Nephron progenitor cell (in vitro differentiated cells): ENCODE measurements around the gene ABI3BP.

Experiments
- DNase-seq: peaks from one replicate; pipeline ENCODE4 v3.0.0; 2021
- H3K27ac Mint-ChIP-seq: 2 replicates; pipeline ENCODE4 v1.8.0; 2021; ENCODE audit warnings: mild to moderate bottlenecking, moderate library complexity, mixed read lengths
- H3K27me3 Mint-ChIP-seq: 2 replicates; pipeline ENCODE4 v1.8.0; 2021; ENCODE audit warnings: mild to moderate bottlenecking, low read depth, mixed read lengths; ENCODE audit not compliant: poor library complexity
- H3K36me3 Mint-ChIP-seq: 2 replicates; pipeline ENCODE4 v1.8.0; 2021; ENCODE audit warnings: low read depth, mixed read lengths
- H3K4me1 Mint-ChIP-seq: 2 replicates; pipeline ENCODE4 v1.8.0; 2021; ENCODE audit warnings: mixed read lengths
- H3K4me3 Mint-ChIP-seq: 2 replicates; pipeline ENCODE4 v1.8.0; 2021; ENCODE audit warnings: mild to moderate bottlenecking, moderate library complexity, mixed read lengths
- H3K9me3 Mint-ChIP-seq: 2 replicates; pipeline ENCODE4 v1.8.0; 2021; ENCODE audit warnings: mild to moderate bottlenecking, moderate library complexity, mixed read lengths
- CTCF ChIP-seq: fragments of 200-600 bp; sonication (generic); IDR thresholded peaks from 2 replicates; pipeline ENCODE4 v1.5.0; 2021; ENCODE audit warnings: antibody characterized with exemption

Gene ABI3BP

GRCh38 chr3:100781301-100781700, 211.9 kb downstream of the ABI3BP start:
- H3K4me1 Mint-ChIP-seq = peaks cover 10% of the 10 kb centered on the region
- H3K9me3 Mint-ChIP-seq = peaks cover 10% of the 10 kb centered on the region
- H3K4me3 Mint-ChIP-seq = no peak overlapping the region
- peaks cover 4% of the 10 kb centered on the region for H3K27me3 Mint-ChIP-seq
- no peaks in the 10 kb centered on the region for H3K36me3 Mint-ChIP-seq
- TF ChIP-seq CTCF = no peak
- no peak overlapping the region for H3K27ac Mint-ChIP-seq
- no peak for DNase-seq

DNA sequence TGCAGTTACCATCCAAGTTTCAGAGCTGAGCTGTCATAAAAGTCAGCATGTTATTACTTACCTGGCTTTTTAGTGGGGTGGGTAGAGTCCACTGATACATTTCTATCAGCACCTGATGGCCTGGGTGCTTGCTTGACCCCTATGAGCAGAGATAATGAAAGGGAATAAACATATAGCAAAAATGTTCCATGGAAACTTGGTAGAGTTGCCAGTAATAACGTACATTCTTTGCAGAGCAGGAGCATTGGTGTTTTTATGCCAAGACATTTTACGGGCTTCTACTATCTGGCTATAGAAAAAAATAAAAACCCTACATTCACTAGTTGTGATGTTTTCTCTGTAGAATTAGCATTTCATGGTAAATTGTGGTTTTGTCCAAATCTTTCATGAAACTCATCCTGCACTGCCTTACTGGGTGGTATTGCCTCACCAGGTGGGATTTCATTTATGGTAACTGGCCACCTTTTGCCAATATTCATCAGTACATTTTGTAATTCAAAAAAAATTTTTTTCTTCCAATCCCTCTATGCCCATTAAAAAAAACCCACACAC, 213.1 kb downstream of the ABI3BP start:
- H3K27me3 Mint-ChIP-seq = peaks cover 6% of the 10 kb centered on the region
- peaks cover 10% of the 10 kb centered on the region for H3K4me1 Mint-ChIP-seq
- H3K27ac Mint-ChIP-seq = no peak overlapping the region
- H3K4me3 Mint-ChIP-seq = no peak overlapping the region
- no peak for DNase-seq
- H3K9me3 Mint-ChIP-seq = peaks cover 4% of the 10 kb centered on the region
- TF ChIP-seq CTCF = no peak
- no peaks in the 10 kb centered on the region for H3K36me3 Mint-ChIP-seq

GRCh38 chr3:100779480-100779879, 213.7 kb downstream of the ABI3BP start:
- H3K36me3 Mint-ChIP-seq = no peaks in the 10 kb centered on the region
- peaks cover 10% of the 10 kb centered on the region for H3K4me1 Mint-ChIP-seq
- H3K4me3 Mint-ChIP-seq = no peak overlapping the region
- no peak overlapping the region for H3K27ac Mint-ChIP-seq
- peaks cover 2% of the 10 kb centered on the region for H3K9me3 Mint-ChIP-seq
- no peak for TF ChIP-seq CTCF
- H3K27me3 Mint-ChIP-seq = peaks cover 6% of the 10 kb centered on the region
- no peak for DNase-seq

GRCh38 chr3:100777271-100777670, 215.9 kb downstream of the ABI3BP start:
- Mint-ChIP-seq H3K27ac (no peak overlapping the region), H3K9me3 (no peaks in the 10 kb centered on the region), H3K27me3 (peaks cover 6% of the 10 kb centered on the region), H3K4me3 (no peak overlapping the region), H3K36me3 (no peaks in the 10 kb centered on the region), H3K4me1 (peaks cover under 1% of the 10 kb centered on the region)
- no peak for DNase-seq
- no peak for TF ChIP-seq CTCF

DNA sequence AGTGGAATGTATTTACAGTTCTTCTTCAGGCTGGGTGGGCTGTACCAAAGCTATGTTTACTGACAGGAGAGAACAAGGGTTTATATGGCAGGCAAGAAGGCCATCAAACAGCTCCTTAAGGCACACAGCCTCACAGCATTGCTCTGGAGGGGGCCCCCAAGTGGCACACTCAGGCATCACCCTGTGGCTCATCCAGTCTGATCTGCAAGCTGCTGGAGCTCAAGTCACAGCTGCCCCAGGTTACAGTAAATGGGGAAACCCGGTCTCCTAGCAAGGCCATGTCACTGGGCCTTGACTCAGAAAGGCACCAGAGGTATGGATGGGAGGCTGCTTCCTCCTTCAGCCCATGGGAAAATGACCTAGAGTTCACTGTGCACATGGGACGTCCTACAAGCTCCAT, 216.5 kb downstream of the ABI3BP start:
- H3K27ac Mint-ChIP-seq = no peak overlapping the region
- no peak for TF ChIP-seq CTCF
- H3K27me3 Mint-ChIP-seq = peaks cover 6% of the 10 kb centered on the region
- H3K9me3 Mint-ChIP-seq = no peaks in the 10 kb centered on the region
- no peak overlapping the region for H3K4me3 Mint-ChIP-seq
- no peak for DNase-seq
- no peaks in the 10 kb centered on the region for H3K36me3 Mint-ChIP-seq
- H3K4me1 Mint-ChIP-seq = no peaks in the 10 kb centered on the region

GRCh38 chr3:100776097-100776729, 217.0 kb downstream of the ABI3BP start:
- H3K27ac Mint-ChIP-seq = peak overlapping the region; percentile 11
- no peak for DNase-seq
- H3K36me3 Mint-ChIP-seq = no peaks in the 10 kb centered on the region
- H3K4me1 Mint-ChIP-seq = no peaks in the 10 kb centered on the region
- peaks cover 6% of the 10 kb centered on the region for H3K27me3 Mint-ChIP-seq
- no peaks in the 10 kb centered on the region for H3K9me3 Mint-ChIP-seq
- no peak overlapping the region for H3K4me3 Mint-ChIP-seq
- TF ChIP-seq CTCF = no peak
